Endothelial cell of umbilical vein (primary cell): Measurements from ENCODE around the gene HAUS6. TPM values are rescaled to one million over a fixed set of nuclear protein-coding genes. Genes with fewer than 3 reads are reported as not detected.

ENCODE experiments used
- BruUV-seq: library from RNA; stranded (reverse); fragments of 400-500 nt; replicated peaks from 2 replicates; lab custom pipeline; 2021; lab: Mats Ljungman, UMichigan
- CTCF ChIA-PET: fragments of 300-600, 350-600 bp; sonication (Branson Sonifier 250); formaldehyde crosslinking; loops from one replicate; lab custom pipeline; 2021; ENCODE audit warnings: antibody characterized with exemption, inconsistent platforms; lab: Charles Lee
- POLR2A ChIA-PET: fragments of 300-600, 350-600 bp; sonication (Branson Sonifier 250); formaldehyde crosslinking; loops from one replicate; lab custom pipeline; 2021; ENCODE audit warnings: antibody characterized with exemption, inconsistent platforms; lab: Charles Lee
- DNase-seq: peaks from one replicate; pipeline ENCODE4 v3.0.0-alpha.2; 2011; ENCODE audit warnings: low read depth, low spot score
- FAIRE-seq: peaks from 2 replicates; lab custom pipeline; 2011; peaks lifted over from hg19 to GRCh38; lab: Jason Lieb, UNC
- H2AFZ ChIP-seq: 2 replicates; pipeline ENCODE4 v1.6.0; 2012; ENCODE audit warnings: low read depth, low read length, control low read depth, inconsistent platforms
- H3K27ac ChIP-seq: 2 replicates; pipeline ENCODE4 v1.5.1; 2011; ENCODE audit warnings: low read depth, mild to moderate bottlenecking, control low read depth, low read length, moderate library complexity; ENCODE audit not compliant: insufficient read depth
- H3K27me3 ChIP-seq, 2 experiments: 2 replicates each; pipeline versions ENCODE4 v1.6.0 to v1.6.1; 2011; ENCODE audit warnings: low read length in 2 of 2, mixed read lengths in 1 of 2; ENCODE audit not compliant: control insufficient read depth in 2 of 2, insufficient read depth in 2 of 2
- H3K36me3 ChIP-seq, 2 experiments: 2 replicates in 1 of 2; 3 replicates in 1 of 2; pipeline ENCODE4 v1.5.1; 2011; ENCODE audit warnings: low read length in 2 of 2, mild to moderate bottlenecking in 1 of 2, moderate library complexity in 1 of 2; ENCODE audit not compliant: control insufficient read depth in 2 of 2, insufficient read depth in 2 of 2; ENCODE audit errors: extremely low read depth in 1 of 2
- H3K4me1 ChIP-seq: 3 replicates; pipeline ENCODE4 v1.5.1; 2011; ENCODE audit warnings: mild to moderate bottlenecking, low read length; ENCODE audit not compliant: control insufficient read depth, insufficient read depth; ENCODE audit errors: extremely low read depth
- H3K4me2 ChIP-seq: 2 replicates; pipeline ENCODE4 v1.6.1; 2011; ENCODE audit warnings: low read length, control low read depth, mixed read lengths; ENCODE audit not compliant: insufficient read depth
- H3K4me3 ChIP-seq, 3 experiments: fragments of 200-600 bp in 1 of 3; sonication (generic), shearing (Covaris generic) in 1 of 3; replicated peaks in 1 of 3; 2 replicates each; pipeline ENCODE4 v1.5.1; 2011 to 2016; ENCODE audit warnings: control low read depth in 3 of 3, low read length in 3 of 3, mild to moderate bottlenecking in 2 of 3, inconsistent platforms in 1 of 3, low read depth in 1 of 3, moderate library complexity in 1 of 3; ENCODE audit not compliant: insufficient read depth in 1 of 3
- H3K79me2 ChIP-seq: 2 replicates; pipeline ENCODE4 v1.6.0; 2012; ENCODE audit warnings: low read length, inconsistent platforms; ENCODE audit not compliant: control insufficient read depth, insufficient read depth
- H3K9ac ChIP-seq: replicated peaks from 2 replicates; pipeline ENCODE3; 2011; ENCODE audit warnings: low read length, control low read depth; ENCODE audit not compliant: insufficient read depth; ENCODE audit errors: extremely low read depth
- H3K9me1 ChIP-seq: replicated peaks from 3 replicates; pipeline ENCODE4 v1.6.0; 2011; ENCODE audit warnings: mild to moderate bottlenecking, low read length; ENCODE audit not compliant: control insufficient read depth, insufficient read depth; ENCODE audit errors: extremely low read depth
- H3K9me3 ChIP-seq: replicated peaks from 2 replicates; pipeline ENCODE4 v1.5.1; 2012; ENCODE audit warnings: low read length, inconsistent platforms; ENCODE audit not compliant: control insufficient read depth, insufficient read depth
- H4K20me1 ChIP-seq: replicated peaks from 2 replicates; pipeline ENCODE3; 2011; ENCODE audit warnings: mild to moderate bottlenecking, low read length; ENCODE audit not compliant: control insufficient read depth, insufficient read depth; ENCODE audit errors: extremely low read depth
- EZH2 ChIP-seq: IDR thresholded peaks from 2 replicates; pipeline ENCODE4 v1.6.1; 2012; ENCODE audit warnings: borderline replicate concordance, low read depth, mild to moderate bottlenecking, moderate library complexity, low read length, inconsistent platforms; ENCODE audit not compliant: severe bottlenecking
- FOS ChIP-seq: IDR thresholded peaks from 2 replicates; pipeline ENCODE4 v1.6.1; 2011; ENCODE audit warnings: mild to moderate bottlenecking, low read length, moderate library complexity, borderline replicate concordance; ENCODE audit not compliant: insufficient read depth
- GATA2 ChIP-seq: IDR thresholded peaks from 2 replicates; pipeline ENCODE4 v1.7.0; 2011; ENCODE audit warnings: low read depth, mild to moderate bottlenecking, moderate library complexity, mixed read lengths, low read length; ENCODE audit not compliant: insufficient read length, insufficient read depth
- JUN ChIP-seq: IDR thresholded peaks from 2 replicates; pipeline ENCODE4 v1.6.1; 2011; ENCODE audit warnings: borderline replicate concordance, low read depth; ENCODE audit not compliant: insufficient read length, insufficient read depth
- MYC ChIP-seq: IDR thresholded peaks from one replicate; pipeline ENCODE4 v1.6.1; 2011; ENCODE audit warnings: mild to moderate bottlenecking, low read depth, low read length
- POLR2A ChIP-seq: IDR thresholded peaks from 2 replicates; pipeline ENCODE4 v1.6.1; 2012; ENCODE audit warnings: low read depth, mild to moderate bottlenecking, control low read depth, low read length
- POLR2AphosphoS5 ChIP-seq: IDR thresholded peaks from 2 replicates; pipeline ENCODE4 v1.6.1; 2012; ENCODE audit warnings: low read depth, mild to moderate bottlenecking, control low read depth, low read length, moderate library complexity; ENCODE audit not compliant: insufficient read depth
- dilution Hi-C: fragments of 300-500 bp; cut with MboI; formaldehyde crosslinking; loops from one replicate; pipeline ENCODE4 v1.15.0; 2019; ENCODE audit warnings: low sequenced_read_pairs; ENCODE audit not compliant: extremely low pct_ligation_motif_present
- intact Hi-C: fragments of 100-400 bp; cut with micrococcal nuclease; formaldehyde crosslinking; loops from one replicate; pipeline ENCODE4 v1.10.0; 2022
- polyA plus RNA-seq, 4 experiments: library from polyadenylated mRNA; depleted of rRNA in 3 of 4; stranded (reverse) in 3 of 4; unstranded in 1 of 4; fragments of >200 nt; gene quantifications; 2 replicates each; pipeline versions ENCODE4 v1.2.1 to v1.2.3, GENCODE V29; 2011 to 2012; ENCODE audit warnings: missing spikeins in 1 of 4
- total RNA-seq: library from RNA; stranded (reverse); gene quantifications from 2 replicates; pipeline ENCODE4 v1.2.3, GENCODE V29; 2021
- TF ChIP-seq, protein P1 (sequence below), 2 donors: IDR thresholded peaks; 1 replicate in 1 of 2; 2 replicates in 1 of 2; pipeline ENCODE4 v1.5.1; 2011; ENCODE audit warnings: low read length in 2 of 2, mild to moderate bottlenecking in 2 of 2, moderate library complexity in 2 of 2, control low read depth in 1 of 2, inconsistent platforms in 1 of 2, low read depth in 1 of 2; ENCODE audit not compliant: insufficient read depth in 1 of 2; ENCODE audit errors: extremely low read depth in 1 of 2
- TF ChIP-seq, protein P2 (sequence below): IDR thresholded peaks from 2 replicates; pipeline ENCODE4 v1.6.1; 2011; ENCODE audit not compliant: insufficient read depth, insufficient read length

HAUS6 gene
- total and polyA plus RNA-seq, 2 donors (not counting 3 experiments of a cell fraction or from before 2014, with no cell fraction given): 4.5 to 19.6 TPM

DNA sequence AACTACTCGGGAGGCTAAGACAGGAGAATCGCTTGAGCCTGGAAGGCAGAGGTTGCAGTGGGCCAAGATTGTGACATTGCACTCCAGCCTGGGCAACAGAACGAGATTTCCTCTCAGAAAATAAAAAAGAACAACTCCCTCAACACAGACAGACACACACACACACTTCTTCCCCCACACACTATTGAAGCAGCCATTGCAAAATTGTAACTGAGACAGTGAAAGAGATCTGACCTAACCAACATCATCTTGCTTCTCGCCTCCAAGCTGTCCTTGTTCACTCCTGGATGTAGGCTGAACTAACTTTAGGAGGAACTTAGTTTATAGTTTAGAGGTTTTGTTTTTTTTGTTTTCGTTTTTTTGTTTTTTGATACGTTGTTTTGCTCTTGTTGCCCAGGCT lies 37.6 kb upstream of the HAUS6 start:
- dilution Hi-C loops (no loop called here), intact Hi-C loops (no loop called here)
- Histone ChIP-seq H3K27ac (no peak overlapping the region), H3K9ac (no peak overlapping the region), H2AFZ (no peak overlapping the region), H3K27me3 (no peaks in the 10 kb centered on the region), H3K36me3 (no peaks in the 10 kb centered on the region), H3K4me3 (no peak overlapping the region), H4K20me1 (no peaks in the 10 kb centered on the region), H3K4me1 (no peaks in the 10 kb centered on the region), H3K9me1 (no peaks in the 10 kb centered on the region), H3K79me2 (no peaks in the 10 kb centered on the region), H3K4me2 (no peak overlapping the region), H3K9me3 (no peaks in the 10 kb centered on the region)
- DNase-seq: no peak
- FAIRE-seq: no peak
- ChIA-PET CTCF (no interaction called here), POLR2A (no interaction called here)
- no TSS peak for BruUV-seq
- no peak for TF ChIP-seq EZH2
- TF ChIP-seq, protein P1, sequence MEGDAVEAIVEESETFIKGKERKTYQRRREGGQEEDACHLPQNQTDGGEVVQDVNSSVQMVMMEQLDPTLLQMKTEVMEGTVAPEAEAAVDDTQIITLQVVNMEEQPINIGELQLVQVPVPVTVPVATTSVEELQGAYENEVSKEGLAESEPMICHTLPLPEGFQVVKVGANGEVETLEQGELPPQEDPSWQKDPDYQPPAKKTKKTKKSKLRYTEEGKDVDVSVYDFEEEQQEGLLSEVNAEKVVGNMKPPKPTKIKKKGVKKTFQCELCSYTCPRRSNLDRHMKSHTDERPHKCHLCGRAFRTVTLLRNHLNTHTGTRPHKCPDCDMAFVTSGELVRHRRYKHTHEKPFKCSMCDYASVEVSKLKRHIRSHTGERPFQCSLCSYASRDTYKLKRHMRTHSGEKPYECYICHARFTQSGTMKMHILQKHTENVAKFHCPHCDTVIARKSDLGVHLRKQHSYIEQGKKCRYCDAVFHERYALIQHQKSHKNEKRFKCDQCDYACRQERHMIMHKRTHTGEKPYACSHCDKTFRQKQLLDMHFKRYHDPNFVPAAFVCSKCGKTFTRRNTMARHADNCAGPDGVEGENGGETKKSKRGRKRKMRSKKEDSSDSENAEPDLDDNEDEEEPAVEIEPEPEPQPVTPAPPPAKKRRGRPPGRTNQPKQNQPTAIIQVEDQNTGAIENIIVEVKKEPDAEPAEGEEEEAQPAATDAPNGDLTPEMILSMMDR (IDR thresholded peaks at IDR 0.05; ENCODE audit: extremely low read depth in 1 of 2, insufficient read depth in 1 of 2, low read depth in 1 of 2, low read length in 2 of 2): no peak
- TF ChIP-seq MYC: no peak
- TF ChIP-seq, protein P2, sequence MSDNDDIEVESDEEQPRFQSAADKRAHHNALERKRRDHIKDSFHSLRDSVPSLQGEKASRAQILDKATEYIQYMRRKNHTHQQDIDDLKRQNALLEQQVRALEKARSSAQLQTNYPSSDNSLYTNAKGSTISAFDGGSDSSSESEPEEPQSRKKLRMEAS: no peak
- TF ChIP-seq FOS: no peak
- no peak for TF ChIP-seq POLR2A
- no peak for TF ChIP-seq POLR2AphosphoS5
- TF ChIP-seq JUN: no peak
- TF ChIP-seq GATA2: no peak
